ENCODE data around the gene DNASE1L1.

DNA sequence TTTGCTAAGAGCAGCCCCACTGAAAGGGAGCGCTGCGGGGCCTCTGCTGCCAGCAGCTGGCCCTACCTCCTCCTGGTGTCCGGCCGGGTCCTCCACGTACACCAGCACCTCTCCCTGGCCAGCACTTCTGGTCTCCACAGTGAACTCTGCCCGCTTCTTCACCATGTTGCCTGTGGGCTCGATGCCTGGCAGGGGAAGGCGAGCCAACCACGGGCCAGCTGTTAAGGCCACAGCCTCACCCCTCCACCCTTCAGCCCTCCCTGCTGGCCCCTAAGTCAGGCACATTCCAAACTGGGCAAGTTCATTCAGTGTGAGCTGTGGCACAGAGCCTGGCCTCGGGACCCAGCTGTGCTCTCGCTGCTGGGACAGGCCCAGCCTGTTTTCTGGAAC, 42.4 kb downstream of the DNASE1L1 start:
- TF ChIP-seq, protein P1, sequence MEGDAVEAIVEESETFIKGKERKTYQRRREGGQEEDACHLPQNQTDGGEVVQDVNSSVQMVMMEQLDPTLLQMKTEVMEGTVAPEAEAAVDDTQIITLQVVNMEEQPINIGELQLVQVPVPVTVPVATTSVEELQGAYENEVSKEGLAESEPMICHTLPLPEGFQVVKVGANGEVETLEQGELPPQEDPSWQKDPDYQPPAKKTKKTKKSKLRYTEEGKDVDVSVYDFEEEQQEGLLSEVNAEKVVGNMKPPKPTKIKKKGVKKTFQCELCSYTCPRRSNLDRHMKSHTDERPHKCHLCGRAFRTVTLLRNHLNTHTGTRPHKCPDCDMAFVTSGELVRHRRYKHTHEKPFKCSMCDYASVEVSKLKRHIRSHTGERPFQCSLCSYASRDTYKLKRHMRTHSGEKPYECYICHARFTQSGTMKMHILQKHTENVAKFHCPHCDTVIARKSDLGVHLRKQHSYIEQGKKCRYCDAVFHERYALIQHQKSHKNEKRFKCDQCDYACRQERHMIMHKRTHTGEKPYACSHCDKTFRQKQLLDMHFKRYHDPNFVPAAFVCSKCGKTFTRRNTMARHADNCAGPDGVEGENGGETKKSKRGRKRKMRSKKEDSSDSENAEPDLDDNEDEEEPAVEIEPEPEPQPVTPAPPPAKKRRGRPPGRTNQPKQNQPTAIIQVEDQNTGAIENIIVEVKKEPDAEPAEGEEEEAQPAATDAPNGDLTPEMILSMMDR (IDR thresholded peaks at IDR 0.05), result no peak
- TF ChIP-seq FOSL2 (IDR thresholded peaks at IDR 0.05; ENCODE audit: borderline replicate concordance, low read depth) (no peak), EZH2phosphoT487 (IDR thresholded peaks at IDR 0.05; ENCODE audit: borderline replicate concordance, low read depth) (no peak), YY1 (IDR thresholded peaks at IDR 0.05; ENCODE audit: low read depth) (no peak), EP300 (IDR thresholded peaks at IDR 0.05; ENCODE audit: borderline replicate concordance in 1 of 2, low read depth in 1 of 2, low read length in 1 of 2) (no peak), CHD2 (IDR thresholded peaks at IDR 0.05; ENCODE audit: low read length, partially characterized antibody) (no peak), TAF1 (IDR thresholded peaks at IDR 0.05; ENCODE audit: borderline replicate concordance, low read depth, low read length) (no peak), NFIC (IDR thresholded peaks at IDR 0.05; ENCODE audit: borderline replicate concordance) (no peak), SIN3A (IDR thresholded peaks at IDR 0.05; ENCODE audit: borderline replicate concordance, low read depth, low read length) (no peak), RFX5 (IDR thresholded peaks at IDR 0.05; ENCODE audit: low read length) (no peak), GABPA (IDR thresholded peaks at IDR 0.05; ENCODE audit: low read depth) (no peak), POLR2AphosphoS5 (IDR thresholded peaks at IDR 0.05; ENCODE audit: low read depth, low read length) (no peak)

Measured in SK-N-SH (cell line).